HG02642 (cell line): Measurements from ENCODE around the gene KRT86.

Experiments used
- ATAC-seq: cut with Tn5 transposase; IDR thresholded peaks from one replicate; pipeline ENCODE4 v1.9.1; 2021; ENCODE audit warnings: mild to moderate bottlenecking; ENCODE audit not compliant: unreplicated experiment, poor library complexity

Gene KRT86

DNA sequence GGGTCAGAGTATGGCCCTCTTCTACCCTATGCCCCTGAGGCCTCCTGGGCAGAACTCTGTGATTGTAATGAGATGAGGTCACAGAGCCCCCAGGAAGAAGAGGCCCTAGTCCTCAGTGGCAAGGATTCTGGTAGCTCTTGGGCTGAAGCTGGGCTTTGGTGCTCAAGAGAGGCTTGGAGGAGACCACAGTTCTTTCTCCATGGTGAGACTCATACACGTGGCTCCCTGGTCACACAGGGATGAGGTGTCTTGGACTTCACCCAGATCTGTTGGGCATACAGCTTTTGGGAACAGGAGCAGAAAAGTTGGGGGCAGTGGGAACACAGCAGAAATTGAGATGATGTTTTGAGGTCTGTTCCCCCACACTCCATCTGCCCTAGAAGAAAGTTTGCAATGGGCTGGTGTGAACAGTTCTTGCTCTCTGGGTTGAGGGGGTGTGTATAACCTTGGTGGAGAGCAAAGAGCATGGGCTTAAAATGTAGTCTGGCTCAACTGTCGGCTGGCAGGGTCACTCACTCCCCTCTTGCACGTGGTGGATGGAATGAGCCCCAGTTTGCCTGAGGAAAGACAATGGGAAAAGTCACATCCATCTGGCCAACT is at the start of gene KRT86:
KRT86 (plus strand) TSS at position 125 of the 600 bp plus-strand sequence. CDS start 27,272 bp downstream, outside the sequence.
- ATAC-seq = no peak

DNA sequence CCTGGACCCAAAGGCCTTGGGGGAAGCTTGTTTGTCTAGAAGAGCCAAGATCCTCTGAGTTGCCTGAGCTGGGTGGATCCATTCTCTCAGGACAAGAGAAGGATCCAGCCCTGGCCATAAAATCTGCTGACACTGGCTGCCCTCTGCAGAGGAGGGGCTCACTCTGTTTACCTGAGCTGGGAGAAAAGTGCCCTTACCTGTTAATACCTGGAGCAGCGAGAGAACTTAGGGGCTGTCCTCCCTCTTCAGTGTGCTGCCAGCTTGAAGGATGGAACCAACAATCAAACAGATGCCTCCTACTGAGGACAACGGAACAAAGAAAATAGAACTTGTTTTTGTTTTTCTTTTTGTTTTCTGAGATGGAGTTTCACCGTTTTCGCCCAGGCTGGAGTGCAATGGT is 48.7 kb upstream of the KRT86 start:
- no peak for ATAC-seq

DNA sequence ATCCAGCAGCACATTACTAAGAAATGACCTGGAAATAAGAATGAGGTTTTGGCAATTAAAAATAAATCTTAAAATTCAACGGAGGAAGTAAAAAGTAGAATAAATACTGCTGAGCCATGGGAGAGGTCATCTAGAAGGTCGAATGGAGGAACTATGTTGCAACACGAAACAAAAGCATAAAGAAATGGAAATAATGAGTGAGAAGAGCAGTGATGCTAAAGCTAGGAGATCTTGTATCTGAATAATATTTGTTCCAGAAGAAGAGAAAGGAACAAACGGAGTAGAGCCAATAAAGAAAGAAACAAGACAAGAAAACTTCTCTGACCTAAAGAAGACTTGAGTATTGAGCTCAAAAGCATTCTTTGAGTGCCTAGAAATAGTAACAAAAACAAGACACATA is 48.0 kb upstream of the KRT86 start:
- ATAC-seq = no peak

DNA sequence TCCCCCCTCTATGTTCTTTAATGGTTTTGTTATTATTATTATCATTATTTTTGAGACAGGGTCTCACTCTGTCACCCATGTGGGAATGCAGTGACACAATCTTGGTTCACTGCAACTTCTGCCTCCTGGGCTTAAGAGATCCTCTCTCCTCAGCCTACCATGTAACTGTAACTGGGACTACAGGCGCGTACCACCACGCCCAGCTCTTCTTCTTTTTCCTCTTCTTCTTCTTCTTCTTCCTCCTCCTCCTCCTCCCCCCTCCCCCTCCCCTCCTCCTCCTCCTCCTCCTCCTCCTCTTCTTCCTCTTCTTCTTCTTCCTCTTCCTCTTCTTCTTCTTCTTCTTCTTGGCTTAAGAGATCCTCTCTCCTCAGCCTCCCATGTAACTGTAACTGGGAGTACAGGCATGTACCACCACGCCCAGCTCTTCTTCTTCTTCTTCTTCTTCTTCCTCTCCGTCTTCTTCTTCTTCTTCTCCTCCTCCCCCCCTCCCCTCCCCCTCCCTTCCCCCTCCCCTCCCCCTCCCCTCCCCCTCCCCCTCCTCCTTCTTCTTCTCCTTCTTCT is 46.8 kb upstream of the KRT86 start:
- no peak for ATAC-seq

DNA sequence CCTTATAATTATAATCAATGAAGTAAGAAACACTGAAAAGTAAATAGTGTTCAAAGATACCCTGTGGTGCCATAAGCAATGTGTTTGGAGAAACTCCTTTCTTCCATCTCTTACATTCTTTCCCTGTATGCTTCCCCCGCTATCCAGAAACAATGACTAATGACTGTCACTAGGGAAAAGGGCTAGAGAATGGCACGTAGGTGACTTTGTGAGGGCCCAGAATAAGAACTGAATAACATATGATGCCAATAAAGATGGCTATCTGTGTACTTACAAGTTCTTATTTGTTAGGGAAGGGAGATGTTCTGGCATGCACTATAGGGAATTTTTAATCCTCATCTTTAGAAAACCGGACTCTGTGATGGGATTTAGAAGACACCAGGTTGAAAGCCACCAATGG is 46.1 kb upstream of the KRT86 start:
- no peak for ATAC-seq

DNA sequence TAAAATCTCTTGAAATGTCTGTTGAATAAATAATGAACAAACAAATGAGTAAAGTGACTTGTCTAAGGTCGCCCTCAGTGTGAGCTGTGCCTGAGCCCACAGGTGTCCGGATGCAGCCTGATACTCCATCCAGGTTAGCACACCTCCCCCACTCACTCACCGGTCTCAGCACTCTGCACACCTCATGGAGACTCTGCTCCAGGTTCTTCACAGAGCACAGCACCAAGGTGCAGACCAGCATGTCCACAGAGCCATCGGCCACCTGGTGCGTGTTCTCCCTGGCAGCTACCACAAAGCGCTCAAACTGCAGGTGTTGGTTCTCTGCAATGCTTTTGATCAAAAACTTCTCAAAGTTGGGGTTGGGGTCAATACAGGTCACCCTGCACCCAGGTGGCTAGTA is 45.5 kb upstream of the KRT86 start:
- no peak for ATAC-seq

DNA sequence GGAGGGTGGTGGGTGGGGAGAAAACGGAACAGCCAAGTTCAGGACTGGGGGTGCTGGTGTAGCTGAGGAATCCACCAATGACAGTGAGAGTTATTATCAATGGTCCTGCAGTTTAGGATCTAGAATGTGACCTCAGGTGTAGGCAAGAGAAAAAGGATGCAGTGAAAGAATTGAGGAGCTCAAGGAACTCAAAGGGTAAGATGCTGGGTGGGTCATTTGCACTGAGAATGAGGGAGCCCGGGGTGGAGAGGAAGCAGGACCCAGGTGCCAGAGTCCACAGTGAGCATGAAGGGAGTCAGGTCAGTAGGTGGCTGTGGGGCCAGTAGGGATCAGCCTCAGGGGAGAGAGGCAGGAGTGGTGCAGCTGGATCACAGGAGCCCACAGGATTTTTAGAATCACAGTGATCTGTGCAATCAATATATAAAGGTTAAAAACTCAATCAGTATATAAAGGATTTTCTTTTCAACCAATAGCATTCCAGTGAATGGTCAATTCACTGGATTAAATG is 44.6 kb upstream of the KRT86 start:
- ATAC-seq = no peak

DNA sequence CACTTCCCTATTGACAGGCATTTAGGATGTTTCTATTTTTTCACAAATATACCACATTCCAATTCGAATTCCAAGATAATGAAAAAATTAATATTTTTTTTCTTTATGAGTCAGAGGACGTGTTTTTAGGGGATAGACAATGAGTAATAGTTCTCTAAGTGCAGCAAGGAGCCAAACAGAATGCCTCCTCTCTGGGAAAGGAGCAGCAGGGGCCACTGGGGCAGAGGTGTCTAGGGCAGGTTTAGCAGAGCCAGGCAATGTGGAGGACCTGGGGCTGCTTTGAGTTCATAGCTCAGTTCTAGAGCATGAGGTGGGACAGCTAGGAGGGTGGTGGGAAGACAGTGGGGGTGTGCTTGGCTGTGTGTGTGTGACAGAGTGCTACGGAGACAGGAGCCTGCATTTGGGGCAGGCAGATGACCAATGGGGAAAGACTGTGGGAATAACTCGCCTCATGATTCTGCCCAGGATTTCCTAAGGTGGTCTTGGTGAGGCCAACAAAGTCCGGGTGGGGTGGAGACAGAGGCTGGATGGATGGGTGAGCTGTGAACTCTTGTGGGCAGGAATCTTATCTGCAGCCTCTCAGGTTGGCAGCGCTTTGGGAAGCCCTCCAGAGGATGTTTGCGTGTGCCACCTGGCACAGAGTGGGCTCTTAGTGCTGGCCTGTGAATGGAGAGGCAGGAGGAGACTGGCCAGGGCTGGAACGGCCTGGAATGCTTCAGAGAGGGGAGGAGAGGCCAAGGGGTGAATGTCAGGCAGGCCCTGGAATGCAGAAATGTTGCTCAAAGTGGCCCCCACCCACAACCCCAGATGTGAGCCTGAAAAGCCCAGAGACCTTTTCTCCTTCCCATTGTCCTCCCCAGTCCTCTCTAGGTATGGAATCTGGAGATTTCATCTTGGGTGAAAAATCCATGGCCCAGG is 43.8 kb upstream of the KRT86 start:
- no peak for ATAC-seq

DNA sequence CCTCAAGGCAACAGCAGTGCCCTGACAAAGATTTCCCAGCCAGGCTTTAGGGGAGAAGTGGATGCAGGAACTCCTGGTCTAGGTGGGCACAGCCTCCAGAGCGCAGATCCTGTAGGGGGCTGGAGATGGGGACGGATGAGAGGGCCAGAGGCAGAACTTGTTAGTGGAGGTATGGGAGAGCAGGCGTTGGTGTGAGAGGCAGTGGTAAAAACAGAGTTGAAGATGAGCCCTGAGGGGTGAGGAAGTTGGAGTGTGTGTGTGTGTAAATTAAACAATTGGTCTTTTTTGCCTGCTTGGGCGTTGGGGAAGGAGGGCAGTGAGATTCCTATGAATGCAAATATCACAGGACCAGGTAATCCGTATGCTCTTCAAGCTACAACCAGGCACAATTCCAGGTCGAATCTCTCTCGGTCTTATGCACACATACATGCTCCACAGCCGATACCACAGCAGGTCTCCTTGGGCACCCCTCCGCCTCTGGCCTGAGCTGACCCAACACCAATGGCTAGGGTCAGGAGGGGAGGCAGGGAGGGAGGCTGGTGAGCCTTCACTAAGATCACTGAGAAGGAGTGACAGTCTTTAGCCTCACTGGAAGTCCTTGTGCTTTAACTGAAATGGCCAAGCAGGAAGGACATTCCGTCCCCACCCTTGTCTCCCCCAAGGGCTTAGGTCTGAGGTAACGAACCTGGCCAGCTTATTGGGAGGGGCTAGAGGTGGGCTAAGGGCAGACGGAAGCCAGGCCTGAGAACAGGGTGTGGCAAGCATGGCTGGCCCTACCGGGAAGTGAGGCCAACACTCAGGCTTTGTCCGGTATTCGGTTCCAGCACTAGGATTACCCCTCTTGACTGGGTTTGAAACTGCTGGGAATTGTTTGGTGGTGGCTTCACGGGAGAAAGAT is 42.9 kb upstream of the KRT86 start:
- ATAC-seq = no peak

DNA sequence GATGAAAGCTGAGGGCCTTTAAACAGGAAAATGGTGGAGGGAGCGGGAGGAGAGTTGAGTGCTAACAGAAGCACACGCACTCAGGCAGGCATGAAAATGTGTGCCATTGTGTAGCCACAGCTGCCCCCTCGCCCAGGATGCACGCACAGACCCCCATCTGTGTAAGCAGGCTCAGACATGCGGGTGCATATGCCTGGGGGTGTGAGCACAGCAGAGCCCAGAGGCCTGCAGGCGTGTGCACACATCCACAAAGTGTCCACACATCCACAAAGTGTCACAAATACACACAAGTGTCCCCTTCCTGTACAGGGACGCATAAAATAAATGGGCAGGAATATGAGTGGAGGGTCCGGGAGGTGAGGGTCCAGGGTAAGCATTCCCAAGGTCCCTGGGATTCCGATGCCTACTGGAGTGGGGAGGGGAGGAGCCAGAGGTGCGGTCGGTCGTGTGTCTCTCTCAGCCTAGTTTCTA is 42.2 kb upstream of the KRT86 start:
- no peak for ATAC-seq

DNA sequence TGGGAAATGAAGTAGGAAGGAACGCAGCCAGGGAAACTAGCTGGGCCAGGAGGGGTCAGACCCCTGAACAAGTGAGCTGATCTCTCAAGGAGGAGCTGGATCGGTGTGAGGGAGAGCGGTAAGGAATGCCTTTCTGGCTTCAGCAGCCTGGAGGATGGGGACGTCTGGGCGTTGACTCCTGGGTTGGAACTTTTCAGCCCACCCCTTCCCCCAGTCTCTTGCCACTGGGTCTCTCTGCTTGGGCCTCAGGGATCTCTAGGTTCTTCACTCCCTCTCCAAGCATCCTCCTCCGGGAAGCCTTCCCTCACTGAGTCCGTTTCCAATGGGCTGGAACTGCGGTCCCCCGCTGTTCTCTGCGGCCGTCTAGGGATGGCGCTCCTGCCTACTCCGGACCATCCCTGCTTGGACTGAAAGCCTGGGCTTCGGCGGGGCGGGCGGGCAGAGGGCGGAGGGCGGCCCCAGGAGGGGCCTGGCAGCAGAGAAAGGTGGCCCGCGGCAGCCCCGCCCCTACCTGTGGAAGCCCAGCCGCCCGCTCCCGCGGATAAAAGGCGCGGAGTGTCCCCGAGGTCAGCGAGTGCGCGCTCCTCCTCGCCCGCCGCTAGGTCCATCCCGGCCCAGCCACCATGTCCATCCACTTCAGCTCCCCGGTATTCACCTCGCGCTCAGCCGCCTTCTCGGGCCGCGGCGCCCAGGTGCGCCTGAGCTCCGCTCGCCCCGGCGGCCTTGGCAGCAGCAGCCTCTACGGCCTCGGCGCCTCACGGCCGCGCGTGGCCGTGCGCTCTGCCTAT is 41.6 kb upstream of the KRT86 start, which contains the start of gene KRT7:
KRT7 (plus strand) TSS at position 570 of the 788 bp plus-strand sequence; CDS start at position 624, 54 bp downstream.
- no peak for ATAC-seq

DNA sequence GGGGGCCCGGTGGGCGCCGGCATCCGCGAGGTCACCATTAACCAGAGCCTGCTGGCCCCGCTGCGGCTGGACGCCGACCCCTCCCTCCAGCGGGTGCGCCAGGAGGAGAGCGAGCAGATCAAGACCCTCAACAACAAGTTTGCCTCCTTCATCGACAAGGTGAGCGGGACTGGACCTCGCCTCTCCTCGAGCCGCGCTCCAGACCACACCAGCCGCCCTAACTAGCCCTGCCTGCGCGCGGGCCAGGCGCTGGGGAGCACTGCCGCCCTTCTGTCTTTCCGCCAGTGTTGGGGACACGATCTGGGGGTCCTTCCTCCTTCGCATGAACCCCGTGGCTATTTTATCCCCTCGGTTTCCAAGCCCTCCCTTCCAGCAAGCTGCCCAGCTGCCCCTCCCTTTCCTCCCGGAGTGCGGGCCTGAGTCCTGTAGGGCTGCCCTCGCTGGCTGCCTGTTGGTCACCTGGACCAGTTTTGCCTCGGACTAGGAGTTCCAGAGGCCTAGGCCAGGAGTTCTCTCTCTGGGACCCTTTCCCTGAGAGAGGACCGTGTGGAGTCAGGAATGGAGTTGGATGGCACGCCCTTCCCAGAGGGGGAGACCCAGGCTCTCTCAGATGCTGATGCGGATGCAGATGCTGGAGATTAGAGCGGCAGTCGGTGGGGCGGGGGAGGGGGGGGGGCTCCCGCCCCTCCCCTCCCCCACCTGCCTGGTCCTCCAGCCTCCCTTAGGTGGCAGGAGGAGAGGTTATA is 40.8 kb upstream of the KRT86 start:
- no peak for ATAC-seq

DNA sequence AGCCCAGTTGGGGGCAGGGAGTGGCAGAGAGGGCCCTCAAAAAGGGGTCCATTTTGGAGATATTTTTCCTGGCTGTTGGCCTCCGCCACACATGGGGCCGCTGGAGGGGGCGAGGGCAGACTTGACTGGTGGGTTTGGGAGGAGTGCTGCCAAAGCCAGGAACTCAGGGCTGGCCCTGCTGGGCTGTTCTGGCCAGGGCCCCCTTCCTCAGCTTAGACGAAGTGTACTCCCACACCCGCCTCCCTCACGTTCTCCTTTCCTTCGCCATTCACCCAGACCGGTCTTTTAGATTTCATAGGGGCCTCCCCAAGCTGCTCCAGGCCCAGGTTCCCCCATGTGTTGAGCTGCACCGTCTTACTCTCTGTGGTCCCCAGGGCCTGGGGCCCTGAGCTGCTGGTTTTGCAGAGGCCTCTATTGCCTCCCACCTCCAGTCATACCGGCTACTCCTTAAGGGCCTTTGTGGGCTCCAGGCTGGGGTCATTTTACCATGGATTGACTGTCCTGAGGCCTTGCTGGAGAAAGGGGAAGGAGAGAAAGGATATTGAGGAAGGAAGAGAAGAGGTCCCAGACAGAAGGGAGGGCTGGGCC is 40.1 kb upstream of the KRT86 start:
- no peak for ATAC-seq

DNA sequence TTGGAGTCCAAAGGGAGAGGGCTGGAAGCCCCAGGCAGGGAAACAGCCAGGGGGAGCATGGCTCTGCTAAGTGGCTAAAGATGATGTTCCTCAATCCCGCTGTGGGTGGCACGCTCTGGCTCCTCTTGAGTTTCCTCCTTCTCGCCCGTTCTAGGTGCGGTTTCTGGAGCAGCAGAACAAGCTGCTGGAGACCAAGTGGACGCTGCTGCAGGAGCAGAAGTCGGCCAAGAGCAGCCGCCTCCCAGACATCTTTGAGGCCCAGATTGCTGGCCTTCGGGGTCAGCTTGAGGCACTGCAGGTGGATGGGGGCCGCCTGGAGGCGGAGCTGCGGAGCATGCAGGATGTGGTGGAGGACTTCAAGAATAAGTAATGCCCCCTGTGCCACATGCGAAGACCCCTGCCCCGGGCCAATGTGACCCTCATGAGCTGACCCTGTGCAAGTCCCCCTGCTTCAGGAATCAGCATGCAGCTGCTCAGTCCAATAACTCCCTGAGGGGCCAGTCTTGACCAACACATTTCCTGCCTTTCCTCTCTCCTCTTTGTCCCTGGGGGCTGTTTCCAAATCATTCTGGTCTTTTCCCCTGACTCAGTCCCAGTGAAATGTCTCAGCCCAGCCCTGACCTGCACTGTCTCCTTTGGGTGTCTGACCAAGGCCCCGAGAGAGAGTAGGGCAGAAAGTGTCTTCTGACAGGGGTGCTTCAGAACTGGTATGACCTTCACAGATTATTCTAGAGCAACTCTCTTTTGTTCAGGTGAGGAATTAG is 39.3 kb upstream of the KRT86 start:
- no peak for ATAC-seq

DNA sequence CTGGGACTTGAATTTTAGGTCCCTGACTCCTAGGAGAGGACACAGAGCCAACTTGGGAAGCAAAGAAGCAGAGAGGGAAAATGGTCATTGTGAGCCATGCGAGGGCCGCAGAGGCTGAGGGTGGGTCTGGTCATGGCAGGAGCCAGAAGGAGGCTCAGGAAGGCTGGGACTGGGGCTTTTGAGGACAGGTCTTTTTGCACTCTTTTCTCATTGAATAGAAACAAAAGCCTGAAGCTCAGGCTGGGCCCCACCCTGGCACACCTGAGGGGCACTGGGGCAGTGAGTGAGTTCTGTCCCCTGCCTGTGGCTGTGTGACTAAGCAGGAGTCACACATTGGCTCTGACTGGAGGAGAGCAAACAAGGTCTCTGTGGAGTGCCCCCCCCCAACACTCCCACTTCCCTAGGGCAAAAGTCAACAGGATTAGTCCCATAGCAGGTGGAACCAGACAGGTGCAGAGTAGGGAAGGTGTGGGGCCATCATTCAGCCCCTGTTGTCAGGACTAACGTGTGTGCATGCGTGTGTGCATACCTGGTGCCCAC is 38.6 kb upstream of the KRT86 start:
- no peak for ATAC-seq

DNA sequence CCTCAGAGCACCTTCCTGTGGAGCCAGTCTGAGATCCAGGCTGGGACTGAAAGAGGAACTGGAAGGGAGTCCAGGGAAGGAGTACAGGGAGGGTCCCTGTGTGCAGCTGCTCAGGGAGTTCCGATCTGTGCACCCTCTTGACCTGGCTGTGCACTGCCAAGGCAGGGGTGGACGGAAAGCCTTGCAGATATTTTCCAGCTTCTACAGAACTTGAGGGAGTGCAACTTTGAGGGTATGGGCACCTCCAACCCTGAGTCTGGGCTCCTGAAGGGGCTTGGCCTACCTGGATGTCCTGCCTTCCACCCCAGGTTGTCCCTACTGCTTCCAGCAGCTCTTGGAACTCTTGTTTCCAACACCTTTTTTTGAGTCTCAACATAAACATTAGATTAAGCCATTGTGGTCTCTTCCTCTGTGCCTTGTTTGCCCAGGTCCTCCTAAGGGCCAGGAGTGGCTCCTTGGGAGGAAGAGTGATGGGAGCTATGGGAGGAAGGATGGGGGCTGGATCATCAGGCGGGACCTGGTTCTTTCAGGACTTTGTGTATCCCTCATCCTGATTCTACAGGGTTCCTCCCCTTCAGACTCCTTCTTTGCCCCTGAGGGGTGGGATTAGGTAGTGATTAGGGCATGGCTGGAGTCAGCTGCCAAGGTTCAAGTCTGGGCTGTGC is 37.9 kb upstream of the KRT86 start:
- no peak for ATAC-seq
